ENCODE results near the gene ATAT1. TPM values are rescaled to one million over a fixed set of nuclear protein-coding genes. Genes with fewer than 3 reads are reported as not detected.

The ATAT1 gene
- total and polyA plus RNA-seq, 9 of the 15 experiments (the other 6 are each of a cell fraction or from before 2014, with no cell fraction given) = 0.65 to 5.8 (median 1.6) TPM

DNA sequence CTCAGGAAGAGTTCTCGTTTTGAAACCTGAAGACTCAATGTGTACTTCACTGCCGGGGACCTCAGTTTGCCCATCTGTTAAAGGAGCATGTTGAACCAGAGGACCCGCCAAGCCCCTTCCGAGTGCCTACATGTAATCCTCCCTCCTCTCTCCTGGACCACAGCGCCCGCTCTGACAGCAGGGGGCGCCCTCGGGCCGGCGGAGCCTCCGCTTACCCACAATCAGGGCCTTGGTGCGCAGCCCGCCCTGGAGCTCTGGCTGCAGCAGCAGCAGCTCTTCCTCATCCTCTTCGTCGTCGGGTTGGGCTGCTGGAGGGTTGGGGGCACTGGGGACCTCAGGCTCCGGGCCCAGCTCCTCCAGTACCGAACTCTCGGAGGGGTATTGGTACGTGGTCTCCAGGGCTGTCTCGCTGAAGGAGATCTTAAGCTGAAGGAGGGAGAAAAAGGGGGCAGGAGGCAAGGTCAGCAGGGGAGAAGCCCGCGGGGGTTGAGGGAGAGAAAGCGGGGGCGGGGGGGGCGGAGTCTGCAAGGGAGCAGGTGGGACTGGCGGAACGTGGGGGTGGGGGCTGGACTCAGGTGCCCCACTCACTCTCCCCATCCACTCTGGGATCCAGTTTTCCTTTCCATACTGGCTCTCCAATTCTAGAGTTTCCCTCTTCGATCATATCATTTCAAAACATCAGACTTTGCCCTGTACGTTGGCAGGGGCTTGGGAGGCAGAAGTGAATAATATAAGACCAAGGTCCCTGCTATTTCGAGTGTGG is 52.5 kb downstream of the ATAT1 start (continued):
- TF ChIP-seq GMEB1 (CRISPR knock-in tag; IDR thresholded peaks at IDR 0.05) = no peak
- peak; percentile 40 for TF ChIP-seq ZFP36 (IDR thresholded peaks at IDR 0.05; ENCODE audit: low read depth, low read length, partially characterized antibody)
- peak; percentile 54 to 83; a peak in 3 of 4 replicates for TF ChIP-seq UBTF (IDR thresholded peaks at IDR 0.05; ENCODE audit: borderline replicate concordance in 1 of 2, low read depth in 2 of 2, low read length in 2 of 2)
- no peak for TF ChIP-seq U2AF1 (optimal IDR thresholded peaks at IDR 0.05; ENCODE audit: low read depth, low read length)
- TF ChIP-seq FOXA3 (CRISPR knock-in tag; conservative IDR thresholded peaks at IDR 0.05 in 1 of 2, IDR thresholded peaks at IDR 0.05 in 1 of 2) = peak in 1 of 2 experiments; percentile 9; a peak in 1 of 4 replicates
- no peak for TF ChIP-seq HNRNPUL1 (IDR thresholded peaks at IDR 0.05; ENCODE audit: low read length)
- no peak for TF ChIP-seq MTF1 (CRISPR knock-in tag; IDR thresholded peaks at IDR 0.05; ENCODE audit: borderline replicate concordance)
- TF ChIP-seq, protein P1, sequence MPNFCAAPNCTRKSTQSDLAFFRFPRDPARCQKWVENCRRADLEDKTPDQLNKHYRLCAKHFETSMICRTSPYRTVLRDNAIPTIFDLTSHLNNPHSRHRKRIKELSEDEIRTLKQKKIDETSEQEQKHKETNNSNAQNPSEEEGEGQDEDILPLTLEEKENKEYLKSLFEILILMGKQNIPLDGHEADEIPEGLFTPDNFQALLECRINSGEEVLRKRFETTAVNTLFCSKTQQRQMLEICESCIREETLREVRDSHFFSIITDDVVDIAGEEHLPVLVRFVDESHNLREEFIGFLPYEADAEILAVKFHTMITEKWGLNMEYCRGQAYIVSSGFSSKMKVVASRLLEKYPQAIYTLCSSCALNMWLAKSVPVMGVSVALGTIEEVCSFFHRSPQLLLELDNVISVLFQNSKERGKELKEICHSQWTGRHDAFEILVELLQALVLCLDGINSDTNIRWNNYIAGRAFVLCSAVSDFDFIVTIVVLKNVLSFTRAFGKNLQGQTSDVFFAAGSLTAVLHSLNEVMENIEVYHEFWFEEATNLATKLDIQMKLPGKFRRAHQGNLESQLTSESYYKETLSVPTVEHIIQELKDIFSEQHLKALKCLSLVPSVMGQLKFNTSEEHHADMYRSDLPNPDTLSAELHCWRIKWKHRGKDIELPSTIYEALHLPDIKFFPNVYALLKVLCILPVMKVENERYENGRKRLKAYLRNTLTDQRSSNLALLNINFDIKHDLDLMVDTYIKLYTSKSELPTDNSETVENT (CRISPR knock-in tag; IDR thresholded peaks at IDR 0.05) = peak; percentile 15; the same call in 1 of the 2 replicates
- TF ChIP-seq RHOXF2B (CRISPR knock-in tag; conservative IDR thresholded peaks at IDR 0.05) = no peak
- TF ChIP-seq ETV1 (tag; conservative IDR thresholded peaks at IDR 0.05; ENCODE audit: low read depth) = peak; percentile 41; the same call in 1 of the 2 replicates
- no peak for TF ChIP-seq SRSF7 (optimal IDR thresholded peaks at IDR 0.05; ENCODE audit: low read depth, low read length)
- TF ChIP-seq MAZ (CRISPR knock-in tag; conservative IDR thresholded peaks at IDR 0.05 in 1 of 2, IDR thresholded peaks at IDR 0.05 in 1 of 2) = peak; percentile 69 to 92
- no peak for TF ChIP-seq STAT5B (CRISPR knock-in tag; IDR thresholded peaks at IDR 0.05)
- TF ChIP-seq ZMIZ1 (IDR thresholded peaks at IDR 0.05; ENCODE audit: low read depth in 2 of 2, low read length in 2 of 2) = no peak; a peak in 1 of 4 replicates
- TF ChIP-seq POLR2AphosphoS5 (IDR thresholded peaks at IDR 0.05; ENCODE audit: control insufficient read depth, insufficient read depth, low read depth, low read length) = no peak

Measured in K562 (cell line).